ENCODE data around the gene SBF2.
"Not testable (repeated sequence)": the region's sequence is repeated elsewhere in the genome, so short reads cannot be mapped to it uniquely, and the experiment has no call there.

SBF2 gene

DNA sequence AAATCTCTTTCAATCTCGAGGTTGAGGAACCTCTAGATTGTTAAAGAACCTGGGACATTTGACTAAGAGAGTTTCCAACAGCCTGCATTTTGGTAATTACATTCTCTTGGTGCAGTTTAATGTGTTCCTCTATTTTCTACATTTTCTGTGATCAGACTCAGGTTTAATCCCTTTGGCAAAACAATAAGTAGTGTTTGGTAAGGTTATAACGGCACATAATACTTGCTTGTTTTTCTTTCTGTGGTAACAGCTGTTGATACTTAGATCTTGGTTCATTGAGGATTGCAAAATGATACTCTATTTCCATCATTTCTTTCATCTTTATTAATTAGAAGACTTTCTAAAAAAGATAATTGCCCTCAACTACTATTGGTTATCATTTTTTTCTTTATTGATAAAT lies 271.3 kb downstream of the SBF2 start:
- H3K9ac ChIP-seq (ENCODE audit: low read length): no peak overlapping the region
- H3K36me3 ChIP-seq (ENCODE audit: control insufficient read depth, insufficient read depth, low read length): no peaks in the 10 kb centered on the region
- H3K9me3 ChIP-seq (ENCODE audit: control insufficient read depth, low read length): no peaks in the 10 kb centered on the region
- no peak overlapping the region for H3K4me3 ChIP-seq (ENCODE audit: low read length)
- H3K4me1 ChIP-seq (ENCODE audit: control insufficient read depth, insufficient read depth, low read length): peaks cover 5% of the 10 kb centered on the region
- H3K27me3 ChIP-seq (ENCODE audit: control insufficient read depth, insufficient read depth, low read length): no peaks in the 10 kb centered on the region

DNA sequence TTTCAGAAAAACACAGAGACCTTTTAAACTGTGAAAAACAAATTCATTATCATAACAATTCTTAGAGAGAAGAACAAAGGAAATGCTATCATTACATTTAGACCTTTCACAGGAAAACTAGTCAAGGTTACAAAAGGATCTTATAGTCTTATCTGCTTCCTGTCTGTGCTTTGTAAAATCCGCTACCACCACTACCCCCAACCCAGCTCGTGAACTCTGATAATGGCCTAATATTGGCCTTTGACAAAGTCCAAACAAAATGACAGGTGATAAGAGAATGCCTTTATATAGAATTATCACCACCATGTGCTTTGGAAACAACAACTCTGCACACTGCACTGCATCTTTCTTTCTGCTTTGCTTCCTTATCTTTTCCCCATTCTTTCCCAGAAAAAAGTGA lies 272.5 kb downstream of the SBF2 start:
- no peak overlapping the region for H3K9ac ChIP-seq (ENCODE audit: low read length)
- peaks cover 5% of the 10 kb centered on the region for H3K4me1 ChIP-seq (ENCODE audit: control insufficient read depth, insufficient read depth, low read length)
- H3K9me3 ChIP-seq (ENCODE audit: control insufficient read depth, low read length): no peaks in the 10 kb centered on the region
- no peak overlapping the region for H3K4me3 ChIP-seq (ENCODE audit: low read length)
- no peaks in the 10 kb centered on the region for H3K36me3 ChIP-seq (ENCODE audit: control insufficient read depth, insufficient read depth, low read length)
- H3K27me3 ChIP-seq (ENCODE audit: control insufficient read depth, insufficient read depth, low read length): no peaks in the 10 kb centered on the region

DNA sequence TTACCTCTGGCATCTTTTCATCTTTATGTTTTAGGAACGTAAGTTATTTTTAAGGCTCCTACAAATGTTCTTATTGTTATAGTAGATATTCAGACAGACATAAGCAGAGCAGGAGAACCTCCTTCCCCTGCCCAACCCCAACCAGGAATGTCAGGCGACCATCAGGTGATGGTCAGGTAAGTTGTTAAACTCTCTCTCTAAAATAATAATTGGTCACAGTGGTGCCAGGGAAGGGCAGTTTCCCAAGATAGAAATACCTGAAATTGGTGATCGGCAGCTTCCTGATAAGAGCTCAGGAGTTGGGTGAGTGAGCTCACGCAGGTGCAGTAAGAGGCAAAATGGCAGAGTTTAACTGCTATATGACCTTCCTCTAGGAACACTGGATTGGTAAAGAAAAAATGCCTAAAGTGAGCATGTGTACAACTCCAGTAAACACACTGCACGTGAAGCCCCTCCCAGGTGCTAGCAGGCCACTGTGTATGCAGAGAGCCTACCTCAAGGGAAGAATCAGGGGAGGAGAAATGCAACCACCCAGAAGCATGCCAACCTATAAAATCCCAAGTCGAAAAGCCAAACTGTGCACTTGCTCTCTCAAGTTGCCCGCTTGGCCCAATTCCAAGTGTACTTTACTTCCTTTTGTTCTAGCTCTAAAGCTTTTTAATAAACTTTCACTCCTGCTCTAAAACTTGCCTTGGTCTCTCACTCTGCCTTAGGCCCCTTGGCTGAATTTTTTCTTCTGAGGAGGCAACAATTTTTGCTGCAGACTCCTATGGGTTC lies 273.9 kb downstream of the SBF2 start:
- H3K4me3 ChIP-seq (ENCODE audit: low read length): no peak overlapping the region
- no peaks in the 10 kb centered on the region for H3K27me3 ChIP-seq (ENCODE audit: control insufficient read depth, insufficient read depth, low read length)
- H3K36me3 ChIP-seq (ENCODE audit: control insufficient read depth, insufficient read depth, low read length): no peaks in the 10 kb centered on the region
- H3K4me1 ChIP-seq (ENCODE audit: control insufficient read depth, insufficient read depth, low read length): peaks cover 5% of the 10 kb centered on the region
- H3K9me3 ChIP-seq (ENCODE audit: control insufficient read depth, low read length): no peaks in the 10 kb centered on the region
- no peak overlapping the region for H3K9ac ChIP-seq (ENCODE audit: low read length)

DNA sequence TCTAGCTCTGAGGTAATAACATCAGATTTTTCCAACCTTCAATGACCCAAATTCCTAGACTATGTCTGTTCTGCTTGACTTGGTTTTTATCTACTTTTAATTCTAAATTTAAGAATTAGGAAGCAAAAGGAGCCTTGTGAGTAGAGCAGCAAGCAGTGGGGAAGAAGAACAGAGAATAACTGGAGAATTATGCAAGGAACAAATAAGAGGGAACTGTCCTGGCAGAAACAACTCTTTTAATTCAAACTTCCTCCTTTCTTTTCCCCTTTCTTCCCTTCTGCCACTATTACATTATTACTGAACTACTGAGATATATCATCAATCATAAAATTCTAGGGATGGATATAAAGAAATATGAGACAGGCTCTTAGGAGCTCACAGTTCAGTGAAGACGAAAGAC lies 276.1 kb downstream of the SBF2 start:
- Histone ChIP-seq H3K4me1 (ENCODE audit: control insufficient read depth, insufficient read depth, low read length) (peaks cover 5% of the 10 kb centered on the region), H3K4me3 (ENCODE audit: low read length) (no peak overlapping the region), H3K9me3 (ENCODE audit: control insufficient read depth, low read length) (no peaks in the 10 kb centered on the region), H3K9ac (ENCODE audit: low read length) (no peak overlapping the region), H3K36me3 (ENCODE audit: control insufficient read depth, insufficient read depth, low read length) (no peaks in the 10 kb centered on the region), H3K27me3 (ENCODE audit: control insufficient read depth, insufficient read depth, low read length) (no peaks in the 10 kb centered on the region)

DNA sequence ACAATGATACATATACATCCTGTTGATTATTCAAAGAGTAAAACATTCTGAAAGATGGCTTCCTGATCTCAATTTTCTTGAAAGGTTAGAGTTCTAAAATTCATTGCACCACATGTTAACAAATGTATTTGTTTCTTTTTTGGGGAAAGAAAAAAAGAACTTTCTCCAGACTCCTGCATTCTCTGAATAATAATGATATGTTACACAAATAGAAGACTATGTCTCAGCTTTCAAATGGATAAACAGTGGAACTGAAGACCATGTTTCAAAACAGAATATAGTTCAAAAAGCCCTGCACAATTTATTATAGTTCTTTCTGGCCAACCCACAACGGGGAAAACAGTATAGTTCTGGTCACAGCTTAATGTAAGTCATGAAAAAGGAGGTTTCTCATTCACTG lies 277.0 kb downstream of the SBF2 start:
- Histone ChIP-seq H3K9me3 (ENCODE audit: control insufficient read depth, low read length) (no peaks in the 10 kb centered on the region), H3K36me3 (ENCODE audit: control insufficient read depth, insufficient read depth, low read length) (no peaks in the 10 kb centered on the region), H3K9ac (ENCODE audit: low read length) (no peak overlapping the region), H3K27me3 (ENCODE audit: control insufficient read depth, insufficient read depth, low read length) (no peaks in the 10 kb centered on the region), H3K4me3 (ENCODE audit: low read length) (no peak overlapping the region), H3K4me1 (ENCODE audit: control insufficient read depth, insufficient read depth, low read length) (peaks cover 5% of the 10 kb centered on the region)

DNA sequence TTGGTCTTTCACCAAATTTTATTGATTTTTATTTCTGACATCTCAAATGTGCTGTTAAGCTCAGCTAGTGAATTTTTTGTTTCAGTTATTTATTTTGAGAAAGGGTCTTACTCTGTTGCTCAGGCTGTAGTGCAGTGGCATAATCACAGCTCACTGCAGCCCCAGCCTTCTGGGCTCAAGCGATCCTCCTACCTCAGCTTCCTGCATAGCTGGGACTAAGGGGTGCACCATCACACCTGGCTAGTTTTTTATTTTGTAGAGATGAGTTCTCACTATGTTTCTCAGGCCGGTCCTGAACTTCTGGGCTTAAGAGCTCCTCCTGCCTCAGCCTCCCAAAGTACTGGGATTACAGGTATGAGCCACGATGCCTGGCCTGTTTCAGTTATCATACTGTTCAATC lies 282.0 kb downstream of the SBF2 start:
- no peak overlapping the region for H3K4me3 ChIP-seq (ENCODE audit: low read length)

DNA sequence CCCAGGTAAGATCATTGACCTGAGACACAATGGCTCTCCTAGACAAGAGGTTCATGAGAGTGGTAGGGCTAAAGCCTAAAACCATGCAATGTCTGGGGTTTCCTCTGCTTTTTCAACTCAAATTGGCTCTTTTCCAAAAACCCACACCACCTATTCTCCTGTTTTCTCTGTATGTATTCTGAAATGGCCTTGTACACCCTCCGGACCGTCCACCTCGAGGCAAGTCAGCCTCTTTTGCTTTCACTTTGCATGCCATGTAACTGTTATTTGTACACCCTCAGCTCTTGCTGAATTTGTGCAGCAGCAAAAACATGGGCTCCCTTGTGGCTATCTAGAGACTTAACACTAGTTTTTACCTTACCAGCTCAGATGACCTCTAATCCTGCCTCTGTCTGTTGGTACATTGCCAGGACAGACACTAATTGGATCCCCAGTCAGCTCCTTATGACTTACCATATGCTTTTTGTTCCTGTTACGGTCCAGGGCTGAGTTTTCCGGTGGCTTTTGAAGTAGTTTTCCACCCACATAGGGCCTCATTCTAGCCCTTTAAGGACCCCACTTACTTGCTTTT lies 288.0 kb downstream of the SBF2 start:
- no peaks in the 10 kb centered on the region for H3K27me3 ChIP-seq (ENCODE audit: control insufficient read depth, insufficient read depth, low read length)
- H3K36me3 ChIP-seq (ENCODE audit: control insufficient read depth, insufficient read depth, low read length): no peaks in the 10 kb centered on the region
- no peaks in the 10 kb centered on the region for H3K9me3 ChIP-seq (ENCODE audit: control insufficient read depth, low read length)
- H3K4me1 ChIP-seq (ENCODE audit: control insufficient read depth, insufficient read depth, low read length): no peaks in the 10 kb centered on the region
- no peak overlapping the region for H3K4me3 ChIP-seq (ENCODE audit: low read length)
- H3K9ac ChIP-seq (ENCODE audit: low read length): no peak overlapping the region

More for the DNA sequence above, 282.0 kb downstream of the SBF2 start:
- H3K4me1 ChIP-seq (ENCODE audit: control insufficient read depth, insufficient read depth, low read length): no peaks in the 10 kb centered on the region
- H3K27me3 ChIP-seq (ENCODE audit: control insufficient read depth, insufficient read depth, low read length): no peaks in the 10 kb centered on the region
- no peaks in the 10 kb centered on the region for H3K36me3 ChIP-seq (ENCODE audit: control insufficient read depth, insufficient read depth, low read length)
- no peak overlapping the region for H3K9ac ChIP-seq (ENCODE audit: low read length)
- no peaks in the 10 kb centered on the region for H3K9me3 ChIP-seq (ENCODE audit: control insufficient read depth, low read length)

DNA sequence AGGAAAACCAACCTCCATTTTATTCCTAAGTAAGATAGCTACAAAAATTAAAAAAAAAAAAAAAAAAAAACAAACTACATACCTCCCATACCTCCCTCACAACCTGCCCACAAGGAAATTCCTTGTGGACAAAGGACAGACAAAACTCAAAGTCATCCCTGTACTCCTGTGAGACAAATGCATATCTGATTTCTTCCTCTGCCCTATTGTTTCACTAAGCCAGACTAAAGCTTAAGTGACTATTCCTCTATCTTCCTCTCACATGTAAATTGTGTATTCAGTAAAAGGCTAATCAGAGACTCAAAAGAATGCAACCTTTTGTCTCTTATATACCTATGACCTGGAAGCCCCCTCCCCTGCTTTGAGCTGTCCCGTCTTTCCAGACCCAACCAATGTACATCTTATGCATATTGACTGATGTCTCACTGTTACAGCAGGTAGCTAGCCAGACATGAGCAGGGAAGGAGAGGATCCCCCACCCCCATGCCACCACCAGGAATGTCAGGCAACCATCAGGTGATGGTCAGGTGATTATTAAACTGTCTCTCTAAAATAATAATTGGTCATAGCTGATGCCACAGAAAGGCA lies 289.4 kb downstream of the SBF2 start:
- no peaks in the 10 kb centered on the region for H3K9me3 ChIP-seq (ENCODE audit: control insufficient read depth, low read length)
- H3K27me3 ChIP-seq (ENCODE audit: control insufficient read depth, insufficient read depth, low read length): no peaks in the 10 kb centered on the region
- H3K36me3 ChIP-seq (ENCODE audit: control insufficient read depth, insufficient read depth, low read length): no peaks in the 10 kb centered on the region
- no peak overlapping the region for H3K9ac ChIP-seq (ENCODE audit: low read length)
- no peaks in the 10 kb centered on the region for H3K4me1 ChIP-seq (ENCODE audit: control insufficient read depth, insufficient read depth, low read length)
- H3K4me3 ChIP-seq (ENCODE audit: low read length): no peak overlapping the region

DNA sequence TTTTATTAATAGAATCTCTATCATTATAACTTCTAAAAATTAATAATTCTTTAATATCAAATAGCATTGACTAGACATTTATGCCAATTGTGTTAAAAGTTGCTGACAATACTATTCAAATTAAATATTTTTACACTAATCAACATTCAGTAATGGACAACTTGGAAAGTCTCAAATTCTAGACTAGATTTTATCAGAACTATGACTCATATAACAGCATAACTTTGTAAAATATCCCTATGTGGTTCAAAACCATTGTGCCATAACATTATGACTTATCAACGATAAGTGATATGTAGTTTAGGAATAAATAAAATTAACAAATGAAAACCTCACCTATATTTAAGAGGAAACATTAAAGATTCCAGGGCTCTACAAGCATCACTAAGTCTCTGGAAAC lies 291.8 kb downstream of the SBF2 start:
- H3K27me3 ChIP-seq (ENCODE audit: control insufficient read depth, insufficient read depth, low read length): no peaks in the 10 kb centered on the region
- no peaks in the 10 kb centered on the region for H3K36me3 ChIP-seq (ENCODE audit: control insufficient read depth, insufficient read depth, low read length)
- H3K9ac ChIP-seq (ENCODE audit: low read length): no peak overlapping the region
- H3K9me3 ChIP-seq (ENCODE audit: control insufficient read depth, low read length): no peaks in the 10 kb centered on the region
- no peaks in the 10 kb centered on the region for H3K4me1 ChIP-seq (ENCODE audit: control insufficient read depth, insufficient read depth, low read length)
- H3K4me3 ChIP-seq (ENCODE audit: low read length): no peak overlapping the region

DNA sequence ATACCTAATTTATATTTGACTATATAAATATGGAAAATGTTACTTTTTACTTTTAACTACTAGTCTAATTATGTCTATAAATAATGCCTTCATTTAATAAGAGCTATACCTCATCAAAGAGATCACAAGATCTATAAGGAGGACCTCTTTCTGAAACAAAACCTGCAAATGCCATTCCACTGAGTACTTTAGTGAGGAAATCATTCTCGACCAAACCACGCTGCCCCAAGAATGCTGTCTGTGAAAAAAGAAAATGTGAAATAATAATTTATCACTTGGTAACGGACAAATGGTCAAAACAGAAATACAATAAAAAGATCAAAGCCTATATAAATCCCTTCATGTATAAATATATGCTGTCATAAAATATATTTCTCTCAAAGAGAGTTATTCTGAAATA lies 301.7 kb downstream of the SBF2 start:
- Histone ChIP-seq H3K27me3 (ENCODE audit: control insufficient read depth, insufficient read depth, low read length) (no peaks in the 10 kb centered on the region), H3K9me3 (ENCODE audit: control insufficient read depth, low read length) (no peaks in the 10 kb centered on the region), H3K36me3 (ENCODE audit: control insufficient read depth, insufficient read depth, low read length) (no peaks in the 10 kb centered on the region), H3K4me3 (ENCODE audit: low read length) (no peak overlapping the region), H3K9ac (ENCODE audit: low read length) (no peak overlapping the region), H3K4me1 (ENCODE audit: control insufficient read depth, insufficient read depth, low read length) (no peaks in the 10 kb centered on the region)

DNA sequence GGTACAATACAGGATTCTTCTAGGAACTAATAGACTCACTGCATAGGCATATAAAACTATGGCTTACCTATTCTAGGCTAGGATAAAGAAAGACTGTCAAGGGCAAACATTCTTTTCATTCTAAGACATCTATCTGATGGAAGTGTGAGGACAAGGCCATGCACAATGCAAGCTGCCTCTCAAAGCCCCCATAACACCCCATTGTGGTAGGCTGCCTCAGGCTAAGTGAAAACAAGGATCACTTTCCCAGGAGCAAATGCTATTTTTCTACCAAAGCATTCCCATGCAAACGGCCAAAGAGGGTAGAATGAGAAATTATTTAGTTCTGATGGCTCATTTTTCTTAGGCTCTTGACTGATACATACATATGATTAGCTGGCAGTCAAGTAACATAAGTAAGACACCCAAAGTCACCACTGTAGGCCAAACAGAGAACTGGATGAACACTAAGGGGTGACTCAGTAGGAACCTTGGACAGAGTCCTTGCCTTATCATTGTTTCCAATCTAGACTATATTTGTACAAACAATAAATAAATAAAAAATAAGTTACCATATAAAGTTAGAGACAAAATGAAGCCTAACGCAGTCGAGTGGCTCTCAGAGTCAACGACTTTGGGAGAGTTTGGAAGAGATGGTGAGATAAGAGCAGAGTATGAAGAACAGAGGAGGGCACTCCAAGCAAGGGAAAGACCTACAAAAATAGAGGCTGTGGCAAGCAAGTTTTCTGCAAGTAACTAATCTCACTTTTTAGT lies 303.6 kb downstream of the SBF2 start:
- Histone ChIP-seq H3K9ac (ENCODE audit: low read length) (no peak overlapping the region), H3K4me3 (ENCODE audit: low read length) (no peak overlapping the region), H3K4me1 (ENCODE audit: control insufficient read depth, insufficient read depth, low read length) (no peaks in the 10 kb centered on the region), H3K27me3 (ENCODE audit: control insufficient read depth, insufficient read depth, low read length) (no peaks in the 10 kb centered on the region), H3K9me3 (ENCODE audit: control insufficient read depth, low read length) (no peaks in the 10 kb centered on the region), H3K36me3 (ENCODE audit: control insufficient read depth, insufficient read depth, low read length) (no peaks in the 10 kb centered on the region)

DNA sequence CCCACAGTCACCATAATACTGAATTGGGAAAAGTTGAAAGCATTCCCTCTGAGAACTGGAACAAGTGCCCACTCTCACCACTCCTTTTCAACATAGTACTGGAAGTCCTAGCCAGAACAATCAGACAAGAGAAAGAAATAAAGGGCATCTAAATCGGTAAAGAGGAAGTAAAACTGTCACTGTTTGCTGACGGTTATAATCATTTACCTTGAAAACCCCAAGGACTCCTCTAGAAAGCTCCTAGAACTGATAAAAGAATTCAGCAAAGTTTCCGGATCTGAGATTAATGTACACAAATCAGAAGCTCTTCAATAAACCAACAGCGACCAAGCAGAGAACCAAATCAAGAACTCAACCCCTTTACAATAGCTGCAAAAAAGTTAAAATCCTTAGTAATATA lies 306.7 kb downstream of the SBF2 start:
- H3K27me3 ChIP-seq (ENCODE audit: control insufficient read depth, insufficient read depth, low read length); H3K4me1 ChIP-seq (ENCODE audit: control insufficient read depth, insufficient read depth, low read length); H3K36me3 ChIP-seq (ENCODE audit: control insufficient read depth, insufficient read depth, low read length); H3K9ac ChIP-seq (ENCODE audit: low read length); H3K9me3 ChIP-seq (ENCODE audit: control insufficient read depth, low read length); H3K4me3 ChIP-seq (ENCODE audit: low read length): not testable (repeated sequence)
